Breast epithelium (tissue), 4 donors: Measurements from ENCODE around the gene GRIK4. TPM values are rescaled to one million over a fixed set of nuclear protein-coding genes. Genes with fewer than 3 reads are reported as not detected.

Experiments used
- DNase-seq, 2 donors: peaks; one replicate each; pipeline ENCODE4 v3.0.0-alpha.2; 2019; ENCODE audit warnings: low spot score in 2 of 2
- H3K27ac ChIP-seq, 2 donors: fragments of 200-600 bp; sonication (generic) in 1 of 2; one replicate each; pipeline ENCODE4 v1.5.1; 2016 to 2019; ENCODE audit warnings: mild to moderate bottlenecking in 1 of 2
- H3K27me3 ChIP-seq, 2 donors: fragments of 200-600 bp; sonication (generic) in 1 of 2; one replicate each; pipeline versions ENCODE4 v1.5.1 to v1.6.0; 2017 to 2019; ENCODE audit warnings: control low read depth in 1 of 2, mild to moderate bottlenecking in 1 of 2
- H3K36me3 ChIP-seq: fragments of 200-600 bp; one replicate; pipeline ENCODE4 v1.5.1; 2019
- H3K4me1 ChIP-seq, 2 donors: fragments of 200-600 bp; sonication (generic); one replicate each; pipeline ENCODE4 v1.5.1; 2016 to 2019; ENCODE audit warnings: control low read depth in 1 of 2
- H3K4me3 ChIP-seq, 3 donors: fragments of 200-600 bp; sonication (generic); 1 replicate in 2 of 3; 2 replicates in 1 of 3; pipeline ENCODE4 v1.5.1; 2016 to 2019; ENCODE audit warnings: mild to moderate bottlenecking in 3 of 3, moderate library complexity in 2 of 3
- H3K9me3 ChIP-seq, 2 donors: fragments of 200-600 bp; sonication (generic) in 1 of 2; one replicate each; pipeline ENCODE4 v1.5.1; 2016 to 2019; ENCODE audit warnings: control low read depth in 1 of 2
- POLR2A ChIP-seq: fragments of 450-650 bp; IDR thresholded peaks from one replicate; pipeline ENCODE4 v1.6.1; 2016; ENCODE audit warnings: antibody characterized with exemption, mild to moderate bottlenecking, moderate library complexity
- POLR2AphosphoS5 ChIP-seq, 3 donors: sonication (generic); formaldehyde crosslinking; IDR thresholded peaks; one replicate each; pipeline ENCODE4 v1.6.1; 2017; ENCODE audit warnings: antibody characterized with exemption in 3 of 3
- intact Hi-C: fragments of 100-400 bp; cut with DNase I; formaldehyde crosslinking; loops from one replicate; pipeline ENCODE4 v1.15.1; 2023; ENCODE audit warnings: low total_unique reads
- total RNA-seq, 3 donors: library from RNA; depleted of rRNA; stranded (reverse); fragments of >200 nt; gene quantifications; one replicate each; pipeline ENCODE4 v1.1.0, GENCODE V29; 2016
- TF ChIP-seq, protein P1 (sequence below), 3 donors: fragments of 450-650 bp; IDR thresholded peaks; one replicate each; pipeline ENCODE4 v1.5.1; 2016 to 2017; ENCODE audit warnings: antibody characterized with exemption in 3 of 3, mild to moderate bottlenecking in 3 of 3, moderate library complexity in 3 of 3

Gene GRIK4
- total RNA-seq, 3 donors from 2014 or later: 0.29 to 0.66 TPM; not detected in 1

DNA sequence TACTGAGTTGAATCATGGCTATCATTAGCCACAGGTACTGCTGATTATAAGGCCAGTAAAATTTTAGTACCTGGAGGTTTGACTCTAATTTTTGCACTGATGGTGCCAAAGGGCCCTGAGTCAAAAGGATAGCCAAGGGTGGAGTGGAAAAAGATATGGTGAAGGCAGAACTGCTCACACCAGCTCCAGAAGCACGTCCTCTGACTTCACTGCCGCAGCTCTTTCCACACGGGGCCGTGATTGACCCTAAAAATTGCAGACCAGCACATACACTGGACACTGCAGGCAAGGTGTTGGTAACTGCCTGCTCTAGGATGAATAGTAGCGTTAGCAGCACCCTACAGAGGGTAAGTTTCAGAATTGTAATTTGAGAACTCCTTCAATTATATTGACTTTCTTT lies 25.4 kb upstream of the GRIK4 start:
- TF ChIP-seq POLR2A (no peak), POLR2AphosphoS5 (IDR thresholded peaks at IDR 0.05) (no peak)
- TF ChIP-seq, protein P1, sequence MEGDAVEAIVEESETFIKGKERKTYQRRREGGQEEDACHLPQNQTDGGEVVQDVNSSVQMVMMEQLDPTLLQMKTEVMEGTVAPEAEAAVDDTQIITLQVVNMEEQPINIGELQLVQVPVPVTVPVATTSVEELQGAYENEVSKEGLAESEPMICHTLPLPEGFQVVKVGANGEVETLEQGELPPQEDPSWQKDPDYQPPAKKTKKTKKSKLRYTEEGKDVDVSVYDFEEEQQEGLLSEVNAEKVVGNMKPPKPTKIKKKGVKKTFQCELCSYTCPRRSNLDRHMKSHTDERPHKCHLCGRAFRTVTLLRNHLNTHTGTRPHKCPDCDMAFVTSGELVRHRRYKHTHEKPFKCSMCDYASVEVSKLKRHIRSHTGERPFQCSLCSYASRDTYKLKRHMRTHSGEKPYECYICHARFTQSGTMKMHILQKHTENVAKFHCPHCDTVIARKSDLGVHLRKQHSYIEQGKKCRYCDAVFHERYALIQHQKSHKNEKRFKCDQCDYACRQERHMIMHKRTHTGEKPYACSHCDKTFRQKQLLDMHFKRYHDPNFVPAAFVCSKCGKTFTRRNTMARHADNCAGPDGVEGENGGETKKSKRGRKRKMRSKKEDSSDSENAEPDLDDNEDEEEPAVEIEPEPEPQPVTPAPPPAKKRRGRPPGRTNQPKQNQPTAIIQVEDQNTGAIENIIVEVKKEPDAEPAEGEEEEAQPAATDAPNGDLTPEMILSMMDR (IDR thresholded peaks at IDR 0.05): no peak
- no peaks in the 10 kb centered on the region for H3K36me3 ChIP-seq
- no peak overlapping the region for H3K27ac ChIP-seq
- no peaks in the 10 kb centered on the region for H3K27me3 ChIP-seq
- no peak for DNase-seq
- H3K4me1 ChIP-seq: no peaks in the 10 kb centered on the region
- H3K9me3 ChIP-seq: no peaks in the 10 kb centered on the region
- H3K4me3 ChIP-seq: no peak overlapping the region
- intact Hi-C loops: no loop called here

DNA sequence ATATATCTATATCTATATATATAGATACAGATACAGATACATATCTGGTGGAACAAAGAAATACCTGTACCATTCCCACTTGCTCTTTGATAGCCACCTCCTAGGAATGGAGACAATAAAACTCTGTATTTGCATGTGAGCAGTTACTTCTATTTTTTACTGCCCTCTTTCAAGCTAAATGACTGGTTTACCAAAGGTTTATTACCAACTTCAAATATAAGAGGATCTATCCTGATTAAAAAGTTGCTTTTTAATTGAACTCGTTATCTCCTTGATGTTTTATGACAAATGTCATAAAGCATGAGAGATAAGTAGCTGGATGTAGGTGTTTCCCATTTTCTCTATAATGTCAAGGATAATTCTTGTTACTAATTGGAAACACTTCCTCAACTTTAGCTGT lies 21.7 kb upstream of the GRIK4 start:
- H3K36me3 ChIP-seq: no peaks in the 10 kb centered on the region
- no peak overlapping the region for H3K27ac ChIP-seq
- no peaks in the 10 kb centered on the region for H3K9me3 ChIP-seq
- no peak overlapping the region for H3K4me3 ChIP-seq
- no peak for DNase-seq
- TF ChIP-seq POLR2A: no peak
- TF ChIP-seq, protein P1 (IDR thresholded peaks at IDR 0.05): no peak
- no peak for TF ChIP-seq POLR2AphosphoS5 (IDR thresholded peaks at IDR 0.05)
- no peaks in the 10 kb centered on the region for H3K4me1 ChIP-seq
- intact Hi-C loops: no loop called here
- no peaks in the 10 kb centered on the region for H3K27me3 ChIP-seq

DNA sequence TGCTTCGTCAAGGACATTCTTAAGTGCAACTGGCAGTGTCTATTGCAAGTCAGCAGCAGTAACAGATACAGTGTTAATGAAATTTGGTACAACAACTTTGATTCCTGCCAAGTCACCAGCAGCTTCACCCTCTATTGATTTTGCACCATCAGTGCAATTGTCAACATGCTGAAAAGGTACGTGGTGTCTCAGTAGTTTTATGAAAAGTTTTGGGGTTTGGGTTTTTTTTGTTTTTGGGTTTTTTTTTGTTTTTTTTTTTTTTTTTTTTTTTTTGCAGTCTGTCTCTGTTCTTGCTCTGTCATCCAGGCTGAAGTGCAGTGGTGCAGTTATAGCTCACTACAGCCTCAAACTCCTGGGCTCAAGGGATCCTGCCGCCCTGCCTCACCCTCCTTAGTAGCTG lies 19.1 kb upstream of the GRIK4 start:
- H3K27ac ChIP-seq: no peak overlapping the region
- intact Hi-C loops: no loop called here
- TF ChIP-seq POLR2A (no peak), POLR2AphosphoS5 (IDR thresholded peaks at IDR 0.05) (no peak)
- TF ChIP-seq, protein P1 (IDR thresholded peaks at IDR 0.05): no peak
- no peaks in the 10 kb centered on the region for H3K4me1 ChIP-seq
- no peaks in the 10 kb centered on the region for H3K27me3 ChIP-seq
- no peak for DNase-seq
- no peaks in the 10 kb centered on the region for H3K36me3 ChIP-seq
- no peaks in the 10 kb centered on the region for H3K9me3 ChIP-seq
- H3K4me3 ChIP-seq: no peak overlapping the region

DNA sequence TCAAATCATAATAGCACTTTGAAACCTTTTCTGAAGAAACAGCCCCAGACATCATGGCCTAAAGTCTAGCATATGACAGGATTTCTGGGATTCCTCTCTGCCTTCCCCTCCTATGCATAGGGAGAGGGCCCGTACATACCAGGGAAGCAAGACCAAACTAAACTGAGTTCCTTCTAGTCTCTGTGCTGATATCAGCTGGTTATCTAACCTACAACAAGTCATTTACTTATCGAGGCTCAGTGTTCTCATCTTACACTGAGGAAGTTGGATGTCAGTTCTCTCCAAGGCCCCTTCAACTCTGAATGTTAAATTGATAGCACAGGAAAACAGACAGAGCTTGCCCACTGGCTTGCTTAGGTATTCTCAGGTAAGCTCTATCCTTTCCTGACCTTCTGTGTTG lies 17.0 kb upstream of the GRIK4 start:
- no peaks in the 10 kb centered on the region for H3K27me3 ChIP-seq
- TF ChIP-seq POLR2AphosphoS5 (IDR thresholded peaks at IDR 0.05): no peak
- no peak for TF ChIP-seq POLR2A
- TF ChIP-seq, protein P1 (IDR thresholded peaks at IDR 0.05): no peak
- DNase-seq: no peak
- H3K36me3 ChIP-seq: no peaks in the 10 kb centered on the region
- intact Hi-C loops: no loop called here
- no peaks in the 10 kb centered on the region for H3K9me3 ChIP-seq
- no peak overlapping the region for H3K4me3 ChIP-seq
- no peaks in the 10 kb centered on the region for H3K4me1 ChIP-seq
- no peak overlapping the region for H3K27ac ChIP-seq

DNA sequence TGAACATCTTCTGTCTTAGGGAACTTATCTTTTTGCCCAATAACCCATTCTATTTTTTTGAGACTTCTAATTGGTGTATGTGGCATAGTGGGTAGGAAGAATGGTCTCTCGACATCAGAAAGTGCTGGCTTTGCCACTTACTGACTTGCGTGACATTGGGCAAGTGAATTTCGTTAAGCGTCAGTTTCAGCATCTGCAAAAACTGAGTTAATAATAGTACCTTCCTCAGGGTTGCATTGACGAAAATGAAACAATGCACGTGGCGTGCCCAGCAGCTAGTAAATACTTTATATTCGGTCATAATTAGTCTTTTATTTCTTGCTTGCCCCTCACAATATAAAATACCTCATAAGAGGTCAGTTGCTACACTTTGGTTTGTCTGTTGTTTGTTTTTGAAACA lies 12.5 kb upstream of the GRIK4 start:
- no peak overlapping the region for H3K27ac ChIP-seq
- DNase-seq: no peak
- peaks cover 0 to 8% of the 10 kb centered on the region in 2 donors for H3K4me1 ChIP-seq
- no peaks in the 10 kb centered on the region for H3K36me3 ChIP-seq
- H3K27me3 ChIP-seq: no peaks in the 10 kb centered on the region
- no peaks in the 10 kb centered on the region for H3K9me3 ChIP-seq
- TF ChIP-seq POLR2A (no peak), POLR2AphosphoS5 (IDR thresholded peaks at IDR 0.05) (no peak)
- TF ChIP-seq, protein P1 (IDR thresholded peaks at IDR 0.05): no peak
- no peak overlapping the region for H3K4me3 ChIP-seq
- intact Hi-C loops: no loop called here
